C4-2B (cell line): ENCODE results near the gene FDX1.

ENCODE experiments used
- CTCF ChIP-seq: fragments of 450-650 bp; conservative IDR thresholded peaks from 2 replicates; pipeline ENCODE4 v1.5.1; 2017; ENCODE audit warnings: mild to moderate bottlenecking
- ZFX ChIP-seq: fragments of 450-650 bp; IDR thresholded peaks from 2 replicates; pipeline ENCODE4 v1.6.1; 2017

GRCh38 chr11:110463153-110463552 lies 33.4 kb downstream of the FDX1 start:
- TF ChIP-seq CTCF, result peak; percentile 74
- TF ChIP-seq ZFX, result no peak
